HEK293T (cell line): ENCODE results near the gene C22orf31.

ENCODE experiments used
- BHLHE40 ChIP-seq: fragments of 450-650 bp; IDR thresholded peaks from 2 replicates; pipeline ENCODE4 v1.6.1; 2016; ENCODE audit warnings: mild to moderate bottlenecking, moderate library complexity, borderline replicate concordance
- ELF4 ChIP-seq: fragments of 450-650 bp; IDR thresholded peaks from 2 replicates; pipeline ENCODE4 v1.6.1; 2017; ENCODE audit warnings: antibody characterized with exemption
- FOXA1 ChIP-seq: fragments of 450-650 bp; IDR thresholded peaks from 2 replicates; pipeline ENCODE4 v1.6.1; 2016; ENCODE audit warnings: mild to moderate bottlenecking
- FOXK2 ChIP-seq: fragments of 450-650 bp; IDR thresholded peaks from 2 replicates; pipeline ENCODE4 v1.6.1; 2016; ENCODE audit warnings: mild to moderate bottlenecking
- FOXM1 ChIP-seq: fragments of 450-650 bp; IDR thresholded peaks from 2 replicates; pipeline ENCODE4 v1.6.1; 2017; ENCODE audit warnings: mild to moderate bottlenecking, borderline replicate concordance
- L3MBTL2 ChIP-seq: fragments of 450-650 bp; conservative IDR thresholded peaks from 2 replicates; pipeline ENCODE4 v1.6.1; 2016; ENCODE audit warnings: mild to moderate bottlenecking
- LEF1 ChIP-seq: fragments of 450-650 bp; IDR thresholded peaks from 2 replicates; pipeline ENCODE4 v1.6.1; 2017; ENCODE audit warnings: mild to moderate bottlenecking, borderline replicate concordance
- NFRKB ChIP-seq: fragments of 450-650 bp; IDR thresholded peaks from 2 replicates; pipeline ENCODE4 v1.6.1; 2016; ENCODE audit warnings: mild to moderate bottlenecking, moderate library complexity
- SP1 ChIP-seq: fragments of 450-650 bp; IDR thresholded peaks from 2 replicates; pipeline ENCODE4 v1.6.1; 2017
- SUZ12 ChIP-seq: fragments of 450-650 bp; IDR thresholded peaks from 2 replicates; pipeline ENCODE4 v1.6.1; 2016; ENCODE audit warnings: mild to moderate bottlenecking
- TARDBP ChIP-seq: fragments of 450-650 bp; IDR thresholded peaks from 2 replicates; pipeline ENCODE4 v1.6.1; 2016
- ZNF384 ChIP-seq: fragments of 450-650 bp; IDR thresholded peaks from 2 replicates; pipeline ENCODE4 v1.6.1; 2016
- TF ChIP-seq, protein P1 (sequence below): fragments of 450-650 bp; IDR thresholded peaks from 2 replicates; pipeline ENCODE4 v1.6.1; 2016

DNA sequence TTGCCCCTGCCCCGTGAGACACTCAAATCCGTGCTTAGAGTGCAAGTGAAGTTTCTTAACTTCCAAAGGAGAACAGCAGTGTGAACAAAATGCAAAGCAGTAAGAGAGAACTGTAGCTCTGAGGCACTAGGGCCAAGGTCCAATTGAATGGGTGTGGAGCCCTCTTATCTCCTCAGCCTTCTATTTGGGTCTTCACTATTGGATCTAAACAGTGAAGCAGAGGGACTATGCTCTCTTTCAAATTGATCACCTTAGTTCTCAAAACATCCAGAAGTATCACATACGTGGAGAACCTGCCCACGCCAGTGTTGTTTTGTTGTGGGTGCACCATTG, 49.6 kb downstream of the C22orf31 start:
- TF ChIP-seq ELF4 (no peak), SUZ12 (no peak), LEF1 (no peak), SP1 (no peak), TARDBP (no peak), ZNF384 (no peak), BHLHE40 (no peak), FOXM1 (no peak), FOXA1 (no peak), FOXK2 (no peak), NFRKB (no peak), L3MBTL2 (no peak)
- TF ChIP-seq, protein P1, sequence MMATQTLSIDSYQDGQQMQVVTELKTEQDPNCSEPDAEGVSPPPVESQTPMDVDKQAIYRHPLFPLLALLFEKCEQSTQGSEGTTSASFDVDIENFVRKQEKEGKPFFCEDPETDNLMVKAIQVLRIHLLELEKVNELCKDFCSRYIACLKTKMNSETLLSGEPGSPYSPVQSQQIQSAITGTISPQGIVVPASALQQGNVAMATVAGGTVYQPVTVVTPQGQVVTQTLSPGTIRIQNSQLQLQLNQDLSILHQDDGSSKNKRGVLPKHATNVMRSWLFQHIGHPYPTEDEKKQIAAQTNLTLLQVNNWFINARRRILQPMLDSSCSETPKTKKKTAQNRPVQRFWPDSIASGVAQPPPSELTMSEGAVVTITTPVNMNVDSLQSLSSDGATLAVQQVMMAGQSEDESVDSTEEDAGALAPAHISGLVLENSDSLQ: no peak
